ENCODE results near the gene AOPEP.
A peak's percentile ranks its signal among the peaks of the same experiment; 100 is the strongest.

AOPEP gene, protein sequence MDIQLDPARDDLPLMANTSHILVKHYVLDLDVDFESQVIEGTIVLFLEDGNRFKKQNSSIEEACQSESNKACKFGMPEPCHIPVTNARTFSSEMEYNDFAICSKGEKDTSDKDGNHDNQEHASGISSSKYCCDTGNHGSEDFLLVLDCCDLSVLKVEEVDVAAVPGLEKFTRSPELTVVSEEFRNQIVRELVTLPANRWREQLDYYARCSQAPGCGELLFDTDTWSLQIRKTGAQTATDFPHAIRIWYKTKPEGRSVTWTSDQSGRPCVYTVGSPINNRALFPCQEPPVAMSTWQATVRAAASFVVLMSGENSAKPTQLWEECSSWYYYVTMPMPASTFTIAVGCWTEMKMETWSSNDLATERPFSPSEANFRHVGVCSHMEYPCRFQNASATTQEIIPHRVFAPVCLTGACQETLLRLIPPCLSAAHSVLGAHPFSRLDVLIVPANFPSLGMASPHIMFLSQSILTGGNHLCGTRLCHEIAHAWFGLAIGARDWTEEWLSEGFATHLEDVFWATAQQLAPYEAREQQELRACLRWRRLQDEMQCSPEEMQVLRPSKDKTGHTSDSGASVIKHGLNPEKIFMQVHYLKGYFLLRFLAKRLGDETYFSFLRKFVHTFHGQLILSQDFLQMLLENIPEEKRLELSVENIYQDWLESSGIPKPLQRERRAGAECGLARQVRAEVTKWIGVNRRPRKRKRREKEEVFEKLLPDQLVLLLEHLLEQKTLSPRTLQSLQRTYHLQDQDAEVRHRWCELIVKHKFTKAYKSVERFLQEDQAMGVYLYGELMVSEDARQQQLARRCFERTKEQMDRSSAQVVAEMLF

DNA sequence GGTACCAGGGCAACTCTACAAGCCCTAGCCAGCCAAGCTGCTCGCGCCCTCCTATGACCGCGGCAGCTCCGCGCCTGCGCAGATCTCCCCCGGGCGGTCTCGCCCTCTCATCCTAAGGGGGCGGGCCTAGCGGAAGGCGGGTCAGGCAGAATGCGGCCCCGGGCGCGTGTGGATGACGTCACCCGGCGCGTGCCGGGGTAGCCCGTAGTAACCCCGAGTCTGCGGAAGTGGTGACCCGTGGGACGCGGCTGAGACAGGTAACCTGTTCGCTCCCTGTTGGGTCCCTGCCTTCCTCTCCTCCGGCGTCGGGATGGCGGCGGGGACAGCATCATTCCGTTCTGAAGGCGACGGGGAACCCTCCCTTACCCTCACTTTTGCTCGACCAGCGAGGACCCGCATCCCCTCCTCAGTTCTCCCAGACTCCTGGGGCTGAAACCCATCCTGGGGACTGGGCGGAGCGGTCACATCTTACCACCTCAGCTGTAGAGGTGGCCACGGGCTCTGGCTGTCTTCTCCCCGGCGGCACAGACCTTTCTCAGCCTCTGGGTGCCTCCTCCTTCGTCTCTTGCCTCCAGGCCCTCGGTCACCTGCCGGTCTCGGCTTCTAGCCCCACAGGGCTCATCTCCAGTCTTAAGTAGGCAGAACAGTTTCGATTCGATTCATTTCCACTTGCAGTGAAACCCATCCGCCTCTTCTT, at the start of gene AOPEP:
Gene AOPEP (plus strand): TSS at position 205 of the 697 bp plus-strand sequence. CDS start 33,085 bp downstream, outside the sequence.
- peak; percentile 98 for DNase-seq

DNA sequence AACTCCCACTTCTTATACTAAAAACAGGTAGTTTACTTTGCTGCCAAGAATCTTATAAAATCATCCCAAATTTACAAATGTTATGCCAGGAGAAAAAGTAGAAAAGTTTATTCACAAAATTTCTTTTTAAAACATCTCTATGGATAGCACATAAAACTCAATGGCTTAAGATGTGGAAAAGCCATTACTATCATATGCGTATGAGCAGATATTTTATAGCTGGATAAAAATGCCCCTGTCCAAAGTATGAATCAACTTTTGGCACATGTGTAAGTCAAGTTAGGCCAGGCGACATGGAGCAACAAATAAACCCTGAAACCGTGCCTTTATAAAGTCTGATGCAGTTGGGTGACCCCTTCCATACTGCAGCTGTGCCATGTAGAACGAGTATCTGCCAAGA, 48.6 kb upstream of the AOPEP start:
- no peak for DNase-seq

DNA sequence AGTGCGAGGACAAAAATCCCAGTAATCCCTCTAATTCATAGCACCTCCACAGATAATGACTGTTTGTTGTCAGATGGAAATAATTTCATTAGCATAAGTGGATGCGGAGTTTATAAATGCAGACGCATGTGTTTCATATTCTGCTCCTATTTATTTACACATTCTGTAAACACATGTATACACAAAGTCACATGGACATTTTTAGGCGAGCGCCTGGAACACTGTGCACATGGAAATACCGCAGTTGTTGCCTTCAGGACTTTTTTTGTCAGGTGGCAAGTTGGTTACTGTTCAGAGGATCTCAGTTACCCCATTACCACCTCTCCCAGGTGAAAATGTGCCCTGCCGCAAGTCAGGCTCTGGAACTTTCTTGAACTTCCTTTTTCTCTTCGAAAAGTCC, 46.9 kb upstream of the AOPEP start:
- no peak for DNase-seq

DNA sequence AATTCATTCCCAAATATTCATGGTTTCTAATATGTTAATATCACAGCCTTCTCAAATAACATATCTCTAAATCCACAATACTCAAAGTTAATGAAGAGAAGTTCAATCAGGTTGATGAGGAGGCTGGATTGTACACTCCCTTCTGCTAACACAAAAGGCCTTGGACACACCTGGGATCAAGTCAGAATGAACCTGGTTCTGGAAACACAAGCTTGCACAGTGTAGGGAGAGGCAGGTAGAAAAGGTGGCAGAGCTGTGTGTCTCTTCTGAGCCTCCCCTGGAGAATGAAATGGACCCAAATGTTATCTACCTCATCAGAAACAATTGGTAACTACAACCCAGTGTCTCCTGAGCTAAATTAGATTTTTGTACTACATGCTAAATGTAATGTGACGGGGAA, 46.5 kb upstream of the AOPEP start:
- no peak for DNase-seq

DNA sequence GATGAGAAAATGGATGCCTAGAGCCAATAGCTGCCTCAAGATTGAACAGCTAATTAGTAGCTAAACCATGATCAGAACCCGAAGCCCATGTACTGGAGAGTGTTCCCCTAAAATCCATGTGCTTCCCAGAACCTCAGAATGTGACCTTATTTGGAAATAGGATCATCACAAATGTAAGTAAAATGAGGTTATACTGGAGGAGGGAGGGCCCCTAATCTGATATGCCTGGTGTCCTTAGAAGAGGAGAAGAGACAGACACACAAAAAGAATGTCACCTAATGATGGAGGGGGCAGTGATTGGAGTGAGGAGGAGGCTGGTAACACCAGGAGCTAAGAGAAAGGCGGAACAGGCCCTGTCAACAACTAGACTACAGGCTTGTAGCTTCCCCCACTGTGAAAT, 45.9 kb upstream of the AOPEP start:
- DNase-seq = no peak

GRCh38 chr9:94681508-94681907, 45.0 kb upstream of the AOPEP start:
- peak; percentile 56 for DNase-seq

DNA sequence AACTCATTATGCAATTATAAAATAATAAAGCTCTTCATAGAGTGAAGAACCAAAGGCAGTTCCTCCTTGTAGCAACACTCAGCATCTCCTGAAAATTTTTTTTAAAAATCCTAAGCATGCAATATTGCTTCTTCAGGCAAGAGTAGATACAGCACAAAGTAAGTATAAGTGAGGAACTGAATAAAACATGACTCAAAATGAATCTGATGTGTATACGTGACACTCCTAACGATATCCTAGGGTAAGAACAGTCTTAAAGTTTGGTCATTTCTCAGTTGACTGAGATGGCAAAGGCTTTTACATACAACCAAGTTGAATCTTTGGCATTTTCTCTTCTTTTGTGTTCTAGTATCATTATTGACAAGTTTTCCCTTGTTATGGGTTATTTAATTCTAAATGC, 41.1 kb upstream of the AOPEP start:
- no peak for DNase-seq

DNA sequence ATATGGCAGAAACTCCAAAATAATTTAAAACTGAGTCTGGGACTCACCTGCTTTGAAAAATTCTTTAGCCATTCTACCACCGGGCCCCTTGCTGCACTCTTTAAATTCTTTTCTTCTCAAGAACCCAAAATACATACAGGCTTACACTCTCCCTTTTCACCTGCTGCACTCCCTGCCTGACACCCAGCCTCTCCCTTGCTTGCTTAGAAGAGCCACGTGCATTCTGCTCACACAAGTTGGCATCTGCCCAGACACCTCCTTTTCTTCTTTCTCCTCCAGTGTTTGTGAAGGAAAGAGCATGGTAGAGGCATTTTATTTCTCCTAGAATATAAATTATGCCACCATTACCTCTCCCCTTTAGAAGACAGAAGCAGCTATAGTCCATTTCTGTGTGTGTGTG, 39.0 kb upstream of the AOPEP start:
- DNase-seq = no peak

GRCh38 chr9:94690344-94690743, 36.2 kb upstream of the AOPEP start:
- DNase-seq = no peak

GRCh38 chr9:94692601-94693000, 33.9 kb upstream of the AOPEP start:
- no peak for DNase-seq

DNA sequence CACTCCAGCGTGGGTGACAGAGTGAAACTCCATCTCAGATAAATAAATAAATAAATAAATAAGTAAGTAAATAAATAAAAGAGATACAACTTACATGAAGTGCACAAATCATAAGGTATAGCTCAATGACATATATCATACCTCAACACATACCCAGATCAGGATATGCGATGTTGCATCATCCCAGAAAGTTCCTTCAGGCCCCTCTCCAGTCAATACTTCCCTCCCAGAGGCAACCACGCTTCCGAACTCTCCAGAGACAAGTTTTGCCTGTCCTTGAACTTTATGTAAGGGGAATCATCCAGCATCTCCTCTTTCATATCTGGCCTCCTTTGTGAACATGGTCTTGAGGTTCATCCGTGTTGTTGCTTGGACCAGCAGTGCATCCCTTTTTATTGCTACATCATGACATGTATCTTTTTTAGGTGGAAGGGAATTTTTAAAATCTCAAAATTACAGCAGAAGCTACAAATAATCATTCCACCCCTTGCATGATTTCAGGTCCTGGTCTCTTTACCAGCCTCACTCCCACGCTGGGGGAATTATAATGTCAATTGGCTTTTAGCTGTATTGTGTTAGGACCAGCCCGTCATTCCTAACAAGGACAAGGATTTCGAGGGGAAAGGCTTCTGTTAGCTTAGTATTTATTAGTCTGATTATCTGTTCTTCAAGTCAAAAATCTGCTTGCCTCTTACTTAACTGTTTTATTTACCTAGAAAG, 32.9 kb upstream of the AOPEP start:
- no peak for DNase-seq

DNA sequence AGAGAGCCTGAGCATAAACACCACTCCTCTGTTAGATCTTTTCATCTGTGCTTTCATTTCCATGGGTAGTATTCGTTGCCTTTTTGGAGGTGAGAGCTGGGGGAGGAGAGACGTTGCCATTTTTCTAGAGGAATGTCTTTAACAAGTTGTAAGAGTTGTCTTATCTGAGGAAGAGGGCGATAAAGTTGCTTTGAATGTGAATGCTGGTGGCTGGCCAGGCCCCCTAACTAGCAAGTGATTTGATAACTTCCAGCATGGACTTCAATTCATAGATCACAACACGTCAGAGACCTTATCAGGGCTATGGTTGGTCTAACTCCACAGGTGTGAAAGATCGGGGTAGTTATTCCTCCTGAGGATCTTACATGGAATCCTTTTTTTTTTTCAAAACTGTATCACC, 30.0 kb upstream of the AOPEP start:
- DNase-seq = no peak

DNA sequence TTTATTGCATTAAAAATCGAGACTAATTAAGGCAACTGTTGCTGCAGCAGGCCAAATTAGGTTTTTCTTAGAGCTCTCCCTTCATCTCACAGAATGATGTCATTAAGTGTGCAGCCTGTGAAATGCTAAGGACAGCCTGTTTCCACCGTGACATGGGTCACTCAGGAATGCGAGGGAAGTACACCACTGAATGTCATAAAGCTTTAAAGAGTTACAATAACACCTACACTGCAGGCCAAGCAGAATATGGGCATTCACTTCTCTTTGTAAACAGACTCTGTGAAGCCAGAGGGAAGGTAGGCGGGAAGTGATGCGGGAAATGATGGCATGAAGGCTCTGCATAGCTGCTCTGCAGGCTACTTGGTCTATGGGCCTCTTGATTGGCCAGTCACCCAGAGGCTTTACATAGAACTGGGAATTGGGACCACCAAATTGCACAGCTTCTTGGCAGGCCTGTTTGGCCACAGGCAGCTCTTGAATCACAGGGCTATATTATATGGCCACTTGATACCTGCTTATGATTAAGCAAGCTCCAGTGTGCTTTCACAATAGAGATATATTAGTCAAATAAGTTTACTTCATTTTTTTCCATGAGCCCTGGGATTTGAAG, 28.4 kb upstream of the AOPEP start:
- no peak for DNase-seq

- no peak for DNase-seq
Measured at GRCh38 chr9:94699715-94700373, 26.7 kb upstream of the AOPEP start.

GRCh38 chr9:94700445-94700844, 26.1 kb upstream of the AOPEP start:
- no peak for DNase-seq

- DNase-seq = no peak
Measured at GRCh38 chr9:94703488-94704140, 22.9 kb upstream of the AOPEP start.

- no peak for DNase-seq
Measured at GRCh38 chr9:94705162-94705702, 21.3 kb upstream of the AOPEP start.

DNA sequence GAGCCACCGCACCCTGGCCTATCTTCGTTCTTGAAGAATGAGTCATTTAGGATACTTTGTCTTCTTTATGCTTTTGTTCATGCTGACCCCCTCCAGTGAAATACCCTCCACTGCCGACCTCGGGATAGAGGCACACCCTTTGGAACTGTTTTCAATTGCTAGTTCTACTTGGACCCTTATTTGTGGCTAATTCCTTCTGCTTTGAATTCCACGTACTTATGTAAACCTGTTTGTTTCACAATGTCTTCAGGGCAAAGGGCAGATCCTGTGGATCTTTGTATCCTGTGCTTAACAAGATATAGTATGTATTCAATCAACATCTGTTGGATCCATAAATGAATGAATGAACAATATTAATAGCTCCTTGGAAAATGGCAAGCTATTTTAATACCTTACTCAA, 19.6 kb upstream of the AOPEP start:
- DNase-seq = no peak

- no peak for DNase-seq
Measured at GRCh38 chr9:94713436-94714215, 12.9 kb upstream of the AOPEP start.

DNA sequence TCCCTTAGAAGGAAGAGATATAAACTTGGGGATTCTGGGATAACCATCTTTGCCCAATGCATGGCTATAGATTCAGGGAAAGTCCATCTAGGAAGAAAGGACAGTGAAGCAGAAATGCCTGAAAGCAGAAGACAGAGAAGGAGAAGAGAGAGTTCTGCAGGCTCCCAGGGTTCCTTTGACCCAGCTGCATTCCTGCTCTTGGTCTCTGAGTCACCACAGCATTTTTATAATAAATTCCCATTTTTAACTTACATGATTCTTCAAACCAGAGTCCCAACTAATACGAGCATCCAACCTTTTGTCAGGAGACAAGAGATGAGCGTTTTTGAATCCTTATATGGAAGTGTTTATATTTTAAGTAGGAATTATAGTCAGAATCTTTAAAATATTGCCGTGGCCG, 12.0 kb upstream of the AOPEP start:
- no peak for DNase-seq
